ENCODE measurements around the gene RUNX1. TPM values are rescaled to one million over a fixed set of nuclear protein-coding genes. Genes with fewer than 3 reads are reported as not detected.
A peak's percentile ranks its signal among the peaks of the same experiment; 100 is the strongest.

Gene RUNX1
- polyA plus RNA-seq, 1 of the 3 experiments (the other 2 are of a cell fraction), result 17.1 TPM

DNA sequence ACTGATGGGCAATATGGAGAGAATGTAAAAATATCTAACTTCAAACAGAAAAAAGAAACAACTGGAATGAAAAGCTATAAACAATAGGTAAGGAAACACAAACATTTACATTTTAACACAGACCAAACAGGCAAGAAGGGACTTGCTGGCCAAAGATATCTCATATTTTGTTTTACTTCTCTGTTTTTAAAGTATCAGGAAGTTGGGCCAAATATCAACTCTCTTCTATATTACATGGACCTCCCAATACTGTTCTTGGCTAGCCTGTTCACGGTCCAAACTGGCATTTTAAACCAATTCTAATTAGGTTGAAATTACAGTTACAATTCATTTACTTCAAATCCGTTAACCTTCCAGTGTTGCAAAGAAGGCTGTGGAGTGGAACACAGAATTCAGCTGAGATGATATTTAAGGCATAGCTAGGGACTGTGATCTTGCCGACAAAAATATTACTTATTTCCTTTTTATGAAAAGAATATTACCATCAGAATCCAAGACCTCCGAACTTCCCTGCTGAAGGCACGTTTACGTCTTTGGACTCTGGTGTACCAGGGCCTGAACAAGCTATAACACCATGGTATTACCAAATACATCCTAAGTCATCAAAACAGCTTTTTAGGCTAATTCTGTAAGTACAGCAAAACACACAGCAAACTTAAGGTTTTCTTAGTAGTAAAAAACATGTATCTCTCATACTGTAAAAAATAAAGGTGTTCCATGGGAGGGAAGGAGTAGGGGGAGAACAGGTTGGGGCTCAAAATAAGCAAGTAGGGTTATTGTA is 165.4 kb downstream of the RUNX1 start:
- ChIA-PET POLR2A (no interaction called here), CTCF (interaction anchor here (1.6 kb wide), 1 partner anchor 138 kb away, joined by 5 read pairs; no protein-coding TSS in a partner anchor)
- WGBS (ENCODE audit: low lambda C conversion rate), result 68% methylated on average over 6 of the region's 6 CpGs
- Histone ChIP-seq H3K9ac (peak overlapping the region; percentile 92), H3K9me2 (no peaks in the 10 kb centered on the region), H3K4me3 (ENCODE audit: low read depth in 2 of 2, low read length in 1 of 2) (peak overlapping the region; percentile 81; a peak in 3 of 4 replicates), H3K9me3 (no peaks in the 10 kb centered on the region), H3K79me2 (ENCODE audit: insufficient read depth) (peaks cover 91% of the 10 kb centered on the region), H3K36me3 (replicated peaks in 1 of 2; ENCODE audit: control insufficient read depth in 1 of 2, insufficient read depth in 2 of 2, low read length in 1 of 2) (peaks cover 19 to 29% of the 10 kb centered on the region in 2 experiments), H2AFZ (ENCODE audit: low read depth) (no peak overlapping the region), H3K27me3 (ENCODE audit: insufficient read depth) (no peaks in the 10 kb centered on the region), H3K27ac (ENCODE audit: low read depth in 2 of 2, low read length in 1 of 2) (peak overlapping the region; percentile 60 to 95), H4K20me1 (ENCODE audit: insufficient read depth) (peaks cover 30% of the 10 kb centered on the region), H3F3A (replicated peaks; ENCODE audit: insufficient read depth) (peaks cover 45% of the 10 kb centered on the region), H3K4me1 (ENCODE audit: control insufficient read depth in 1 of 2, insufficient read depth in 2 of 2, low read depth in 1 of 2, low read length in 1 of 2) (peaks cover 8 to 9% of the 10 kb centered on the region in 2 experiments; a peak in 2 of 4 replicates), H3K4me2 (peak overlapping the region; percentile 86)
- DNase-seq, result no peak
- TF ChIP-seq, protein P1, sequence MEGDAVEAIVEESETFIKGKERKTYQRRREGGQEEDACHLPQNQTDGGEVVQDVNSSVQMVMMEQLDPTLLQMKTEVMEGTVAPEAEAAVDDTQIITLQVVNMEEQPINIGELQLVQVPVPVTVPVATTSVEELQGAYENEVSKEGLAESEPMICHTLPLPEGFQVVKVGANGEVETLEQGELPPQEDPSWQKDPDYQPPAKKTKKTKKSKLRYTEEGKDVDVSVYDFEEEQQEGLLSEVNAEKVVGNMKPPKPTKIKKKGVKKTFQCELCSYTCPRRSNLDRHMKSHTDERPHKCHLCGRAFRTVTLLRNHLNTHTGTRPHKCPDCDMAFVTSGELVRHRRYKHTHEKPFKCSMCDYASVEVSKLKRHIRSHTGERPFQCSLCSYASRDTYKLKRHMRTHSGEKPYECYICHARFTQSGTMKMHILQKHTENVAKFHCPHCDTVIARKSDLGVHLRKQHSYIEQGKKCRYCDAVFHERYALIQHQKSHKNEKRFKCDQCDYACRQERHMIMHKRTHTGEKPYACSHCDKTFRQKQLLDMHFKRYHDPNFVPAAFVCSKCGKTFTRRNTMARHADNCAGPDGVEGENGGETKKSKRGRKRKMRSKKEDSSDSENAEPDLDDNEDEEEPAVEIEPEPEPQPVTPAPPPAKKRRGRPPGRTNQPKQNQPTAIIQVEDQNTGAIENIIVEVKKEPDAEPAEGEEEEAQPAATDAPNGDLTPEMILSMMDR (IDR thresholded peaks at IDR 0.05), result no peak
- TF ChIP-seq FOXJ3 (CRISPR knock-in tag; IDR thresholded peaks at IDR 0.05) (no peak), YY1 (IDR thresholded peaks at IDR 0.05; ENCODE audit: low read depth) (no peak), RAD21 (IDR thresholded peaks at IDR 0.05; ENCODE audit: low read length) (no peak)
- TF ChIP-seq, protein P2, sequence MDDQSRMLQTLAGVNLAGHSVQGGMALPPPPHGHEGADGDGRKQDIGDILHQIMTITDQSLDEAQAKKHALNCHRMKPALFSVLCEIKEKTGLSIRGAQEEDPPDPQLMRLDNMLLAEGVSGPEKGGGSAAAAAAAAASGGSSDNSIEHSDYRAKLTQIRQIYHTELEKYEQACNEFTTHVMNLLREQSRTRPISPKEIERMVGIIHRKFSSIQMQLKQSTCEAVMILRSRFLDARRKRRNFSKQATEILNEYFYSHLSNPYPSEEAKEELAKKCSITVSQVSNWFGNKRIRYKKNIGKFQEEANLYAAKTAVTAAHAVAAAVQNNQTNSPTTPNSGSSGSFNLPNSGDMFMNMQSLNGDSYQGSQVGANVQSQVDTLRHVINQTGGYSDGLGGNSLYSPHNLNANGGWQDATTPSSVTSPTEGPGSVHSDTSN (IDR thresholded peaks at IDR 0.05), result no peak
- TF ChIP-seq, protein P3, sequence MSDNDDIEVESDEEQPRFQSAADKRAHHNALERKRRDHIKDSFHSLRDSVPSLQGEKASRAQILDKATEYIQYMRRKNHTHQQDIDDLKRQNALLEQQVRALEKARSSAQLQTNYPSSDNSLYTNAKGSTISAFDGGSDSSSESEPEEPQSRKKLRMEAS (IDR thresholded peaks at IDR 0.05; ENCODE audit: low read depth), result no peak

DNA sequence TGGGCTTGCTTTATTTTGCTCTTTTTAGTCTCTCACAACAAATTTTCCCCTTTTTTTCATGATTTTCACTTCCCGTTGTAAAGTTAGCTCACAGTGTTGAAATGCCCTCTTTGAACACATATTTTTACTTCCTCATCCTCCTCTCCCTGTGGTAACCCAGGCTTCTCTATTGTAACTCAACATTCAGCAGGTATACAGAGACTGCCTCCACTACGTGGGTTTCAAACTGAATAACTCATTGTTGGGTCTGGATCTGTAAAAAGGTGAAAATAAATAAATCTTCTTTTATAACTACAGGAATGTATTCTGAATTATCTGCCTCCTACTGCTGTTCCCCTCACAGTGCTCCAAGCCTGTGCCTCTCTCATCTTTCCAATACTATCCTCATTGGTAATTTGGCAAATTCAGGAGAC is 166.4 kb downstream of the RUNX1 start:
- peak overlapping the region; percentile 86 for H3K4me2 ChIP-seq
- peak overlapping the region; percentile 81; a peak in 3 of 4 replicates for H3K4me3 ChIP-seq (ENCODE audit: low read depth in 2 of 2, low read length in 1 of 2)
- H4K20me1 ChIP-seq (ENCODE audit: insufficient read depth), result peaks cover 30% of the 10 kb centered on the region
- H3K9me3 ChIP-seq, result no peaks in the 10 kb centered on the region
- peaks cover 93% of the 10 kb centered on the region for H3K79me2 ChIP-seq (ENCODE audit: insufficient read depth)
- H3F3A ChIP-seq (replicated peaks; ENCODE audit: insufficient read depth), result peaks cover 44% of the 10 kb centered on the region
- peak overlapping the region; percentile 92 for H3K9ac ChIP-seq
- CTCF ChIA-PET, result interaction anchor here (0.6 kb wide), 1 partner anchor 25 kb away, joined by 3 read pairs; no protein-coding TSS in a partner anchor
- no peak for DNase-seq
- POLR2A ChIA-PET, result no interaction called here
- peak overlapping the region; percentile 77 to 95; a peak in 3 of 4 replicates for H3K27ac ChIP-seq (ENCODE audit: low read depth in 2 of 2, low read length in 1 of 2)
- peaks cover 27 to 37% of the 10 kb centered on the region in 2 experiments for H3K36me3 ChIP-seq (replicated peaks in 1 of 2; ENCODE audit: control insufficient read depth in 1 of 2, insufficient read depth in 2 of 2, low read length in 1 of 2)
- H2AFZ ChIP-seq (ENCODE audit: low read depth), result no peak overlapping the region
- H3K4me1 ChIP-seq (ENCODE audit: control insufficient read depth in 1 of 2, insufficient read depth in 2 of 2, low read depth in 1 of 2, low read length in 1 of 2), result peaks cover 3 to 12% of the 10 kb centered on the region in 2 experiments; a peak in 2 of 4 replicates
- 57% methylated on average over 2 of the region's 2 CpGs for WGBS (ENCODE audit: low lambda C conversion rate)
- no peaks in the 10 kb centered on the region for H3K9me2 ChIP-seq
- no peaks in the 10 kb centered on the region for H3K27me3 ChIP-seq (ENCODE audit: insufficient read depth)
- no peak for TF ChIP-seq EP300 (IDR thresholded peaks at IDR 0.05; ENCODE audit: borderline replicate concordance in 1 of 2, low read depth in 1 of 2, low read length in 1 of 2)
- TF ChIP-seq RCOR1 (IDR thresholded peaks at IDR 0.05; ENCODE audit: low read length), result no peak
- TF ChIP-seq, protein P4, sequence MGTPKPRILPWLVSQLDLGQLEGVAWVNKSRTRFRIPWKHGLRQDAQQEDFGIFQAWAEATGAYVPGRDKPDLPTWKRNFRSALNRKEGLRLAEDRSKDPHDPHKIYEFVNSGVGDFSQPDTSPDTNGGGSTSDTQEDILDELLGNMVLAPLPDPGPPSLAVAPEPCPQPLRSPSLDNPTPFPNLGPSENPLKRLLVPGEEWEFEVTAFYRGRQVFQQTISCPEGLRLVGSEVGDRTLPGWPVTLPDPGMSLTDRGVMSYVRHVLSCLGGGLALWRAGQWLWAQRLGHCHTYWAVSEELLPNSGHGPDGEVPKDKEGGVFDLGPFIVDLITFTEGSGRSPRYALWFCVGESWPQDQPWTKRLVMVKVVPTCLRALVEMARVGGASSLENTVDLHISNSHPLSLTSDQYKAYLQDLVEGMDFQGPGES (IDR thresholded peaks at IDR 0.05; ENCODE audit: low read depth, low read length), result no peak
- TF ChIP-seq, protein P1 (IDR thresholded peaks at IDR 0.05), result no peak
- TF ChIP-seq, protein P5, sequence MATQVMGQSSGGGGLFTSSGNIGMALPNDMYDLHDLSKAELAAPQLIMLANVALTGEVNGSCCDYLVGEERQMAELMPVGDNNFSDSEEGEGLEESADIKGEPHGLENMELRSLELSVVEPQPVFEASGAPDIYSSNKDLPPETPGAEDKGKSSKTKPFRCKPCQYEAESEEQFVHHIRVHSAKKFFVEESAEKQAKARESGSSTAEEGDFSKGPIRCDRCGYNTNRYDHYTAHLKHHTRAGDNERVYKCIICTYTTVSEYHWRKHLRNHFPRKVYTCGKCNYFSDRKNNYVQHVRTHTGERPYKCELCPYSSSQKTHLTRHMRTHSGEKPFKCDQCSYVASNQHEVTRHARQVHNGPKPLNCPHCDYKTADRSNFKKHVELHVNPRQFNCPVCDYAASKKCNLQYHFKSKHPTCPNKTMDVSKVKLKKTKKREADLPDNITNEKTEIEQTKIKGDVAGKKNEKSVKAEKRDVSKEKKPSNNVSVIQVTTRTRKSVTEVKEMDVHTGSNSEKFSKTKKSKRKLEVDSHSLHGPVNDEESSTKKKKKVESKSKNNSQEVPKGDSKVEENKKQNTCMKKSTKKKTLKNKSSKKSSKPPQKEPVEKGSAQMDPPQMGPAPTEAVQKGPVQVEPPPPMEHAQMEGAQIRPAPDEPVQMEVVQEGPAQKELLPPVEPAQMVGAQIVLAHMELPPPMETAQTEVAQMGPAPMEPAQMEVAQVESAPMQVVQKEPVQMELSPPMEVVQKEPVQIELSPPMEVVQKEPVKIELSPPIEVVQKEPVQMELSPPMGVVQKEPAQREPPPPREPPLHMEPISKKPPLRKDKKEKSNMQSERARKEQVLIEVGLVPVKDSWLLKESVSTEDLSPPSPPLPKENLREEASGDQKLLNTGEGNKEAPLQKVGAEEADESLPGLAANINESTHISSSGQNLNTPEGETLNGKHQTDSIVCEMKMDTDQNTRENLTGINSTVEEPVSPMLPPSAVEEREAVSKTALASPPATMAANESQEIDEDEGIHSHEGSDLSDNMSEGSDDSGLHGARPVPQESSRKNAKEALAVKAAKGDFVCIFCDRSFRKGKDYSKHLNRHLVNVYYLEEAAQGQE (IDR thresholded peaks at IDR 0.05; ENCODE audit: low read depth, low read length), result no peak
- no peak for TF ChIP-seq YY1 (IDR thresholded peaks at IDR 0.05; ENCODE audit: low read depth)
- TF ChIP-seq NRF1 (IDR thresholded peaks at IDR 0.05; ENCODE audit: low read depth, low read length), result no peak
- TF ChIP-seq FOXJ3 (CRISPR knock-in tag; IDR thresholded peaks at IDR 0.05), result no peak
